NCI-H2107 (cell line): ENCODE measurements around the gene GH1.

ENCODE experiments used
- DNase-seq: peaks from one replicate; lab custom pipeline; 2025; lab: John Stamatoyannopoulos, UW

GH1 gene

DNA sequence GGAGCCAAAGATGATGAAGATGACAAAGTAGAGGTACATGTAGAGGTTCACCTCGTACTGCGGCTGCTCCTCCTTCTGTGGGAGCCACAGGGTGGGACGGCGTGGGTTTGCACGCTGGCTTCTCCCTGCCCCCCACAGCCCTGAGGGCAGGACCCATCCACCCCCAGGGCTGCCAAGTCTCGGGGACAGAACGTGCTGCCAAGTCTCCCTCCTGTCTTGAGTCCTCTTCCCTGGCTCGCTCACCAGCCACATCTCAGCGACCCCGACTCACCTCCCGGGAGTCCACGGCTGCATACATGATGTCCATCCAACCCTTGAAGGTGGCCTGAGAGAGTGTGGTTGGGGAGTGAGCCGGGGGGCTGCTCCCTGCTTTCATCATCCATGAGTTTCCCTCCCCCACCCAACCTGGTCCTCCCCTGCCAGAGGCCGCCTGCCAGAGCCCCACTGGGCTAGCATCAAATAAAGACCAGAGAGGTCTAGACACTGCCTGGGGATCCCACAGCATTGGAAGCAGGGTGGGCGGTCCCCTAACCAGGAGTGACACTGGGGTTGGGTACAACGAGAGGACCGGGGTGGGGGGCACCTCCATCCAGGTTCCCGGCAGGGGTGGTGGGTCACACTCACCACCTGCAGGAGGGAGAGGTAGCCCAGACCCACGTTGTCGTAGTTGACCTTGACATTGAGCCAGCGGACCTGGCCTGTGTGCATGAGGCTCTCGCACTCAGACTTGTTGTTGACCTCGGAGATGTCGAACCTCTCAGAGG lies 26.3 kb upstream of the GH1 start:
- DNase-seq: no peak

- no peak for DNase-seq
Measured at GRCh38 chr17:63943745-63944144, 25.1 kb upstream of the GH1 start.

GRCh38 chr17:63942309-63942985 lies 23.8 kb upstream of the GH1 start:
- no peak for DNase-seq

DNA sequence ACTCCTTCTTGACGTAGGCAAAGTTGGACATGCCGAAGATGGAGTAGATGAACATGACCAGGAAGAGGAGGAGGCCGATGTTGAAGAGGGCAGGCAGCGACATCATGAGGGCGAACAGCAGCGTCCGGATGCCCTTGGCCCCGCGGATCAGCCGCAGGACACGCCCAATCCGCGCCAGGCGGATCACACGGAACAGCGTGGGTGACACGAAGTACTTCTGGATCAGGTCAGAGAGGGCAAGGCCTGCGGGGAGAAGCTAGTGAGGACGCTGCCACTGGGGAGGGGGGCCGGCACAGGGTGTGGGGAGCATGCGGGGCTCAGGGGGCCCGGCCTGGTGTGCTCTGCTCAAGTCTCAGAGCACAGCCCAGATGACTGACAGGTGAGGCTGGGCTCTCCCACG lies 23.1 kb upstream of the GH1 start:
- no peak for DNase-seq

- no peak for DNase-seq
Measured at GRCh38 chr17:63941162-63941561, 22.5 kb upstream of the GH1 start.

DNA sequence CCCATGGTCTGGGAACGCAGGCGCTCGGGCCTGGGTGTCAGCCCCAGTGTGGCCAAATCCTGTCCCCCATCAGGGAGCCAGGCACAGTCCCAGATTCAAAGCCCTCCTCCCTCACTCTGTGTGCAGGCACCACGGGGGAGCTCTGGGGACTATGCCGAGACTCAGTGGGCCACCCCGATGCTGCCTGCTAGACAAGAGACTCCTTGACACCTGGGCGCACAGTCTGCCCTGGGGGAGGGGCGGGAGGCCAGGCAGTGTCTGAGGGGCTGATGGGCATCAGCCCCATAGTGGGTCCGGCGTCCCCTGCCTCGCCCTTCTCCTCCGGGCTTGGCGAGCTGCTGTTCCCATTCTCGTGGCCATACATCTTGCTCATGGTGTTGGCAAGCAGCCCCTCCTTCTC lies 21.9 kb upstream of the GH1 start:
- no peak for DNase-seq

DNA sequence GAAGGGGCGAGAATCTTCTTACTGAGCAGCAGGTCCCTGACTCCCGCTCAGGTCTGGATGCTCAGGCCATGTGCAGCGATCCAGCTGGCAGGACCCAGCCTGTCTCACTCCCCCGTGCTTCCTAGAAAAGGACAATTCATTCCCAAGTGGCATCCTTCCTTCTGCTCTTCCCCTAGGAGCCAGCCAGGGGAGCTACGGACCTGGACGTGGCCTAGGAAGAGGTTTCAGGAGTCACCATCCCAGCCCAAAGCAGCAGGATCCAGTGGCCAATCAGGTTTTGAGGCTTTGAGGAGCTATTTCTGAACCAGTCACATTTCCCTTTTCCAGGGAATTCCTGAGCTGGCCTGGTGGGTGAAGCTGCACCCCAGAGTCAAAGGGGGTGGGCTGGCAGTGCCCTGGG lies 21.2 kb upstream of the GH1 start:
- no peak for DNase-seq

- DNase-seq: no peak
Measured at GRCh38 chr17:63939401-63939800, 20.8 kb upstream of the GH1 start.

- DNase-seq: no peak
Measured at GRCh38 chr17:63937920-63938319, 19.3 kb upstream of the GH1 start.

- no peak for DNase-seq
Measured at GRCh38 chr17:63937319-63937718, 18.7 kb upstream of the GH1 start.

DNA sequence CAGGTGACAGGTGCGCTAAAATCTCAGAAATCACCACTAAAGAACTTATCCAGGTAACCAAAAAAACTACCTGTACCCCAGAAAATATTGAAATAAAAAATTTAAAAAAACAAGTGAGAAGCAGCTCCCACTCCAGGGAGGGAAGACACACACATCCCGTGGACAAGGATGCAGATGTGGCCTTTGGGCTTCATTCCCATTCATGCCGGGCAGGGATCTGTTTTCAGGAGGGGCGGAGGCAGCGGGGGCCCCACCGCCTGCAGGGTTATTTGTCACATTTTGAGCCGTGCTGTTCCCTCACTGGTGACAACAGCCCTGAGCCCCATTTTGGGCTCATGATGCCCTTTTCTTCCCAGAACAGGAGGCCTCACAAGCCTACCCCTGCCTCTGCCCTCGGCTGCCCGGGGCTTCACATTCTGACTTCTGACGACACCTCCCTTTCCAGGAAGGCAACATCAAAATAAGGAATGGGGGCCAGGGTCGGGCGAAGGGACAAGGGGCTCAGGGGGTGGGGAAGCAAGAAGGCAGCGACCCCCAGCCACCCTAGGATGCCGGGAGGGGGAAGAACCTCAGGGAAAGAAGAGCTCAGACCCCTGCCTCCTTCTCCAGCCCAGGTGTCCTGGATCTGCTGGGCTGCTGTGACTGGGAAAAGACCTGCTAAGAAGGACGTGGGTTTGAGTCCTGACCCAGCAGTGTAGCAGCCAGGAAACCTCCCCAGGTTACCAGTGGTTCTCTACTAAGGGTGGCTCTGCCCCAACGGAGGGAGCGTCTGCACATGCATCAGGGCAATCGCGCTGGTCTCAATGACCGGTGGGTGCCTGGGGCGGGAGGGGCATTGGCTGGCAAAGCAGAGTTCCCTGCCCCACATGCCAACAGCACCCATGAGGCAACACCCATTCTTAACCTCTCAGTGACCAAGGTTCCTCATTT lies 15.8 kb upstream of the GH1 start:
- no peak for DNase-seq

DNA sequence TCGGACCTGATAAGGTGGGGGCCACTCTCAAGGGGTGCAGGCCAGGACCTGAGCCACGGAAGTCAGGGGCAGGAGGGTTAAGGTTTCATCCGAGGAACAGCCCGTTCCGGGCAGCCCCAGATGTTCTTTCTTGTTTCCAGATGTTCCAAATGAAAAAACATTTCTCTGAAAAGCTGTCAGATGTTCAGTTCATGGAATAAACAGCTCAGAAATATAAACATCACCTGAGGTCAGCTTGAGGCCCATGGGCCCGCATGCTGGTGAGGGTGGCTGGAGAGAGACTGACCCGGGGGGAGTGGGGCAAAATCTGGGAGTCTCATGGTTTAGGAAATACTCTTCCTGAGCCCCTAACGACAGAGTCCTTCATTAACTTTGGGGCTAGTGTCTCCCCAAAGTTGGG lies 15.0 kb upstream of the GH1 start:
- no peak for DNase-seq

GRCh38 chr17:63932721-63933120 lies 14.1 kb upstream of the GH1 start:
- no peak for DNase-seq

DNA sequence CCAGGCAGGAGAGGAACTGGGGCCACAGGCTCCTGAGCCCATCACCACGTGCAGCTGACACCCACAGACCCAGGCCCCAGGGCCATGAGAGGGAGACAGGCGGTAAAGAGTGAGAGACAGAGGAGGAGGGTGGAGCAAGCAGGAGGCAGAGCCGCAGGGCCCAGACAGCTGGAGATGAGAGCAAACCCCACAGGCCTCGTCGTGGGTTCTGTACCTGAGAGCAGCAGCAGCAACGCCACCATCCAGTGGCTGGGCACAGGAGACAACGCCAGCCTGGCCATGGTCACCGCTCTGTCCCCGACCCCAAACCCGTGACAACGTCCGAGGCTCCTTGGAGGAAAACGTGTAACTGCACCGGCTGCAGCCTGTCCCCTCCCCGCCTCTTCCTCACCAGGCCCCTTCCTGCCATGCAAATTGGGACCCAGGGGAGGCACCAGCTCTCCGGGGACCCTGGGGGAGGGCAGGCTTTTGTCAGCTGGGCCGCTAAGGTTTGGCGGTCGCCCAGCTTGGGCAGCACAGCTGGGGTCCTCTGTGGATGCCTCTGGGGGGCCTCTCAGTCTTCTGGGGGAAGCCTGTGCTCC lies 13.4 kb upstream of the GH1 start, which contains the start of gene CD79B:
Gene CD79B, minus strand, starts transcription at position 351 of the 581 bp plus-strand sequence. Its CDS starts 70 bp downstream, at position 281.
- DNase-seq: no peak

GRCh38 chr17:63930951-63931575 lies 12.4 kb upstream of the GH1 start:
- no peak for DNase-seq

GRCh38 chr17:63929860-63930766 lies 11.5 kb upstream of the GH1 start:
- DNase-seq: no peak

DNA sequence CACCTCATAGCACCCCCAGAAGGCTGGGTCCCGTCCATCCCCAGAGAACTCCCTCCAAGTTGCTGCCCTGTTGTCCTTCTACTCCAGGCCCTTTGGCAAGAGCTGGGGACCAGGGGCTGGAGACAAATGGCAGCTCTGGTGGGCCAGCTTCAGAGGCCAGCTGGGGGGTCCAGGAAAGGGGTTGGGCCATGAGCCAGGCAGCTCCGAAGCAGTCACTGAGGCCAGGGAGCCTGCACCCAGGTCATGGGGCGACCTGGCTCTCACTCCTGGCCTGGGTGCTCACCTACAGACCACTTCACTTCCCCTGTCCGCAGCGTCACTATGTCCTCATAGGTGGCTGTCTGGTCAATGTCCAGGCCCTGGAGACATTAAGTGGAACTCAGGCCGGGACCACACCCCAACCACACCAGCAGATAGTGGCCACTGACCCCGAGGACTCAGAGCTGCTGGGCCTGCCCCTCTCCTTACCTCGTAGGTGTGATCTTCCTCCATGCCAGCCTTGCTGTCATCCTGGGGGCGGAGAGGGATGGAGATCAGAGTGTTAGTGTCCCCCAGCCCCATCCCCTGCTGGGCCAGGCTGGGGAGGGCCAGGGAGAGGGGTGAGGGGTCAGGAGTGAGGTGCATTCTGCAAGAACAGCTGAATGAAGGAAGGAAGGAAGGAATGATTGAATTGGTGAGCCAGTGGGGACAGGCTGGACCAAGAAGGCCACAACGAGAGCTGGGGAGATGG lies 10.5 kb upstream of the GH1 start:
- no peak for DNase-seq

DNA sequence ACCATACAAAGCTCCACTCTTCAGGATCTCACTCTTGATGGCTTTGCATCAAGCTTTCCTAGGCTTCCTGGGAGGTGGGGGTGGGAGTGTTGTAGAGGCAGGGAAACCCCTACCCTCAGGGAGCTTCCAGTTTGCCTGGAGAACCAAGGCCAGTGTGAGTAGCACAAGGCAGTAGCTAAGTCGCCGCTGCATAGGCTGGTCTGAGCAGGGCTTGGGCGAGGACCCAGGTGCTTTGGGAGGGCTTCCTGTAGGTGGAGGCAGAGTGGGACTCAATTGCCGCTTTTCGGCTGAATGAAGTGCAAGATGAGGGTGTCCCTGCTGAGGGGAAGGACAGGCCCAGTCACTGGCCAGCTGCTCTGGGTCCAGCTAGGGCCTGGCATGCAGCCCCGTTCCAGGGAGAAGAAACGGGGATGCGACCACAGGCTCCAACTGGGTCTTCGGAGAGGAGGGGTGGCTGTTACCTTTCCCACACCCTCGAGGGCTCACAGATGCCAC lies 9.6 kb upstream of the GH1 start:
- no peak for DNase-seq

- DNase-seq: no peak
Measured at GRCh38 chr17:63927464-63928171, 9.0 kb upstream of the GH1 start.
